GM19043 (cell line): ENCODE measurements around the gene CAMKMT.

ENCODE experiments used
- ATAC-seq: cut with Tn5 transposase; IDR thresholded peaks from one replicate; pipeline ENCODE4 v1.9.1; 2021; ENCODE audit warnings: low read depth; ENCODE audit not compliant: unreplicated experiment

CAMKMT gene

DNA sequence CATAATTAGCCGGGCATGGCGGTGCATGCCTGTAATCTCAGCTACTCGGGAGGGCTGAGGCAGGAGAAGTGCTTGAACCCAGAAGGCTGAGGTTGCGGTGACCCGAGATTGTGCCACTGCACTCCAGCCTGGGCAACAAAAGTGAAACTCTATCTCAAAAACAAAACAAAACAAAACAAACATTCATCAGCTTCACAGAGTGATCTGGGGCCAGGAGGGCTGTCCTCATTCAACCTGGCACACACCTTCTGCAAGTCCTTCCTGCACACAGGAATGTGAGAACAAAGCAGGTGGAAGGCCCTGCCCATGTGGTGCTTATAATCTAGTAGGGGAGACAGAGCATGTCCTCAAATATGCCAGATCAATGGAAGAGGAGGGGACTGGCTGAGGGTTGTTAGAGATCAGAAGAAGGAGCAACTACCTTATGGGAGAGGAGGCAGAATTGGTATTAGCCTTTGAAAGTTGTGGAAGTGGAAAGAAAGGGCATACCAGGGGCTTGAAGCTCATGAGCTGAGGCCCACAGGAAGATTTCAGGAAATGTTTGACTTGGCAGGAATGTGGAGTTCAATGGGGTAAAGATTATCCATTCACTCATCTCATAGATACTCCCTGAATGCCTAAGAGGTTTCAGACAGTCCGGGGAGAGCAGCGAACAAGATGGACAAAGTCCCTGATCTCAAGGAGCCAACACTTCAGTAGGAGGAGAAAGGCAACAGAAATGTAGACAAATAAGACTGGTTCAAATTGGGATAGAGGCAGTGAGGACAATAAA is 424.5 kb downstream of the CAMKMT start:
- ATAC-seq: no peak

DNA sequence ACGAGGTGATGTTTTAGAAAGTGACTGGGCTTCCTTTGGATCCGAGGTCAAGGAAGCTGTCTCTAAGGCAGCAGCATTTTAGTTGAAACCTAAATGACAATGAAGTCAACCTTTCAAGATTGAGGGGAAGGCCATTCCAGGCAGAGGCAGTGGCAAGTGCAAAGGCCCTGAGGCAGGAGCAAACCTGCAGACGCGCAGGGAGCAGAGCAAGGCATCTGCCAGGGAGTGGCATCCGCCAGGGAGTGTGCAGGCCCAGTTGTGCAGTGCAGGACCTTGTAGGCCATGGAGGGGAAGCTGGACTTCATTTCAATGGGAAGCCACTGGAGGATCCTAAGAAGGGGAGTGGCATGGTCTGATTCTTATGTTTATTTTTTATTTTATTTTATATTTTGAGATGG is 425.1 kb downstream of the CAMKMT start:
- ATAC-seq: no peak

DNA sequence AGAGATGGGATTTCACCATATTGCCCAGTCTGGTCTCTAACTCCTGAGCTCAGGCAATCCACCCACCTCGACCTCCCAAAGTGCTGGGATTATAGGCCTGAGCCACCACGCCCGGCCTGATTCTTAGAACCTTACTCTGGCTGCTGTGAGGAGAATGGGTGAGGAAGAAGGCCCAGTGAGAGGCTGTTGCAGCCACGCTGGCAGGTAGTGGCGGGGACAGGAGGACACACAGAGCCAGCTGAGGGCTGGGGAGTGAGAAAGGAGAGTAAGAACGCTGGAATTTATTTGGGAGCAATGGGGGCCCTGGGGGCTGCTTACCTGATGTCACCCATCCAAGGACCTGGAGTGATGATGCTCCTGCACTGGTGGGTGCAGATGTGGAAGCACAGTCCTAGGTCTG is 425.9 kb downstream of the CAMKMT start:
- ATAC-seq: no peak

DNA sequence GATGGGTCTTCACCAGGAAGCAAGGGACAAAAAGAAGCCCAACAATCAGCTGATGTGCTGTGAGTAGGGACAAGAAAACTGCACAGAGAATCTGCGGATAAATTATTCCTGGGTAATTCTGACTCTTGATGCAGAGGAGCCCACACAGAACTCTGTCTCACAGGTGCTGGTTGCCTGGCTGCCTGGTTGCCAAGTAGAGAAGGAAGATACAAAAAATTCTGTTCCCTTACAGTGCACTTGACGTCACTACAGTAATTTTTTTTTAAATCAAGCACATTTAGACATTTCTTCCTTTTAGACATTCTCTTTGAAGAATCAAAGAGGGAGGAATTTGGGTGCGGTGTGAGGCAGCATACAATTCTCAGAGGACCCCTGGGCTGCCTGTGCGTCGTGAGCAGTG is 427.7 kb downstream of the CAMKMT start:
- no peak for ATAC-seq

DNA sequence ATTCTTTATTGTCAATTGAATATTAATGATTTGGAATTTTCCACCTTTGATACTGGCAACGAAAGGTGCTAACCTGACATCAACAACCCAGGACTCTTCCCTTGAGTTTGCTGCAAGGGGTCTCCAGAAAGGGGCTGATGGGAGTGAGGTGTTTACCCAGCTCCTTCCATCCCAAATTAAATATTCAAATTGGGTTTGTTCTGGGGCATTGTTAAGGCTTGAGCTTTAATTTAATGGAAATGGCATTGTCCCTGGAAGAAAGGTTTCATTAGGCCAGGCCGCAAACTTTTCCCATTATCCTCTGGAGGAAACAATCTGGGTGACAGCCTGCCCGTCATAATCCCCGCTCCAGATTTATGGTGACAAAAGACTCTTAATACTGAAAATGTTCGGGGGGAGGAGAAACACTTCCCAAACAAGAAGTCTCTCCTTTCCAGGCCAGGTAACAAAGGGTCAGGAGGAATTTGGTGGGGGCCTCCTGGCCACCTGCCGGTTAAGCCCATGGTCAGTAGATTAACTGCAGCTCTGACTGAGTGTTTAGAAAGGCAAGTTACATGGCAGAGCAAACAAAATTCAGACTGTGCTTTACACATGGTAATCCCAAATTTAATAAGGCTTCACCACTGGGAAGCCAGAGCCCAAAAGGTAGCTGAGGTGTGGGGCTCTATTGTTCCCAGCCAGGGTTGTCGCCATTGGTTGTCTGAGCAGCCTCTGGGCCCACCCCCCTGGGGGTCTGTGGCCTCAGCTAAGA is 428.4 kb downstream of the CAMKMT start:
- ATAC-seq: no peak

DNA sequence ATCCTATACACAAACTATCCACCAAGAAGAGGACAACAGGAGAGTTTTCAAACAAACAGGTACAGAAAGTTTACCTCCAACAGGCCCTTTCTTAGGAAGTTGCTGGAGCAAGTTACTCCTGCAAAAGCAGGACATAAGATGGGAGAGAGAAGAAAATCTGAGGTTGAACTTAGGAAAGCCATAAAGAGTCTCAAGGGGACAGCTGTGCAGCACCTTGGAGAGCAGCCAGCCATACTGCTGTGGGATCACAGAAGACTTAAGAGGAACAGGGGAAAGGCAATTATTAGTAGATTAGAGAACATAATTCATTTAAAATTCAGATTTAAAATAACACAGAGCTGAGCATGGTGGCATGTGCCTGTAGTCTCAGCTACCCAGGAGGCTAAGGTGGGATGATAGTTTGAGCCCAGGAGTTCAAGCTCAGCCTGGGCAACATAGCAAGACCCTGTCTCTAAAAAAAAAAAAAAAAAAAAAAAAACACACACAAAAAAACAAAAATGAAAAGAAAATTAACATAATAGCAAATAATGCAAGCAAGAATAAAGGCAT is 431.6 kb downstream of the CAMKMT start:
- no peak for ATAC-seq

DNA sequence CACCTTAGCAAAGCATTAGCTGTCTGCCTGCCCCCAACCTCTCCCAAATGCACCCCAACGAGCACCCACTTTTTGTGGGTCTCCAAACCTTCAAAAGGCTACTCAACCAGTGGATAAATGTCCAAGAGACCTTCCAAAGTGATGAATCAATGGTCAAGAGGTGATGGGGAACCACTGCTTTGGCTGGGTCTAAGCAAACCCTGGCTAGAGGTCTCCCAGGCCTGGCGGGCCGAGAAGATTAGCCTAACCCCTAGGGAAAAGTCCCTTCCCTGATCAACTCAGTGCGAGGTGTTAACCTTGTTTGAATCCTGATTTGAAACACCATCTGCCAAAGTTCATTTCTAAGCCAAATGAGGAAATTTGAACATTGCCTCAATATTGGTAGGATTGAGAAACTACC is 435.0 kb downstream of the CAMKMT start:
- ATAC-seq: no peak

DNA sequence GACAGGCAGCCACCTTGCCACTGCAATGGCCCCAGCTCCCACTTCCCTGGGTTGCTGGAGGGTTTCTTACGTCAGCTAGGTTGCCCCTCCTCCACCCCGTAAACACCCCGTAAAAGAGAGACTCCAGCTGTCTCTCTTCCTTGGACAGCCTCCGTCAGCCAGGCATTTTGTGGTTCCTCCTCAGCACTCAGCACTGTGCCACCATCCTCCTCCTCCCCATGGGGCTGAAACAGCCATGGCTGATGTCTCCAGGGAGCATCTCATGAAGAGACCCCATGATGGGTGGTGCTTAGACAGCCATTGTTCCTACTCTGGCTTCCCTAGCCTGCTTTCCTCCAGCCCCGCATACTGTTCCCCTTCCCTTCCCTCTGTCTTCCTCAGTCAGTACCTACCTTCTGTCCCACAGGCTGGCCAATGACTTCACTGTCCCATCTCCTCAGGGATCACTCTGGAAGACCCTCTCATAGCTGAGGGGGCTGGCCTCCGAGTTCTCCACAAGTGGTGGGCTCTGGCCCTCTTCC is 436.5 kb downstream of the CAMKMT start:
- ATAC-seq: no peak

DNA sequence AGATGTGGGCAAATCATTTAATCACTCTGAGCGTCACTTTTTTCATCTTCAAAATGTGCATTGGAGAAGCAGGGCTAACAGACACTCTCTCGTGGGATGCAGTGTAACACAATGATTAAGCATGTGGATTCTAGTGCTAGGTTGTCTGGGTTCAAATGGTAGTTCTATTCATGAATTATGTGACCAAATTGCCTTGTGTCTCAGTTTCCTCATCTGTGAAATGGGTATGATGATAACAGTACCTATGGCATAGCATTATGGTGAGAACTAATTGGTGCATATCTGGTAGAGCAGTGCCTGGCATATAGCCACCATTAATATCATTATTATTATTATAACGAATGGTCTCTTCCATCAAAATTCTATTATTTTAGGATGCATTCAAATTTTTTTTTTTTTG is 437.4 kb downstream of the CAMKMT start:
- no peak for ATAC-seq

DNA sequence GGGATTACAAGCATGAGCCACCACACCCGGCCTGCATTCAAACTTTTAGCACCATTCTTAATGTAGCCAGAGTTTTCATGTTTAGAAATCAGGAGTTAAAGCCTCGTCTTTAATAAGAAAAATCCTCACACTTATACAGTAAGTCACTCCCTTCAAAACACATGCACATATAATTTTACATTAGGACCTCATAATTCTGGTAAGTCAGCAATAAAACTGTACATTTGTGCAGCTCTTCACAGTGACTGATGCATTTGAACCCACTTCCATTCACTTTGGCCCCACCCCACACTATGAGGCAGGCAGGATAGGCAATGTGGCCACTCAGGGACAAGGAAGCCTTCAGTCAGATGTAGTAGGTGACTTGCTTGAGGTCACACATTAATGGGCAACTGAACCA is 438.0 kb downstream of the CAMKMT start:
- ATAC-seq: no peak

DNA sequence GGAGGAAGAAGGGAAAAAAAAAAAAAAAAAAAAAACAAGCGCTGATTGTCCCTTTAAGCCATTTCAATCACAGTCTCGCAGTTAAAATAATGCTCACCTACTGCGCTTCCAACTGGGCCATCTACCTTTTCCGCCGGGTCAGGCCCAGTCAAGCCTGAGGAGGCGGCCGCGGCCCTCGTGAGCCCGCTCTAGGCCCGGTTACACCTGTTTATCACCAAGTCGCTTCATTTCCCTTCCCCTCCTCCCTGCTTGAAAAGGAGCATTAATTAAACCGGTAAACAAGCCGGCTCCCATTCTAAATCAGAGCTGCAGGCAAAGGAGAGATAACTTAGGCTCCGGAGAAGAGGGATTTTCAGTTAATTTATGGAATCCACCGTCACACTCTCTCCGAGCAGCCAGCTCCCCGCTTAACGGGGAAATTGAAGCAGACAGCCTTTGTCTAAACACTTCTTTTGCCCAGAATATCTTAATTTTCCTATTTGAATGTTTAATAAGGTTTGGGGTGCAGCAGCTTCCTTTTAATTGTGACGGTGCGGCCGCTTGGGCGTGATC is 439.6 kb downstream of the CAMKMT start:
- ATAC-seq: no peak

DNA sequence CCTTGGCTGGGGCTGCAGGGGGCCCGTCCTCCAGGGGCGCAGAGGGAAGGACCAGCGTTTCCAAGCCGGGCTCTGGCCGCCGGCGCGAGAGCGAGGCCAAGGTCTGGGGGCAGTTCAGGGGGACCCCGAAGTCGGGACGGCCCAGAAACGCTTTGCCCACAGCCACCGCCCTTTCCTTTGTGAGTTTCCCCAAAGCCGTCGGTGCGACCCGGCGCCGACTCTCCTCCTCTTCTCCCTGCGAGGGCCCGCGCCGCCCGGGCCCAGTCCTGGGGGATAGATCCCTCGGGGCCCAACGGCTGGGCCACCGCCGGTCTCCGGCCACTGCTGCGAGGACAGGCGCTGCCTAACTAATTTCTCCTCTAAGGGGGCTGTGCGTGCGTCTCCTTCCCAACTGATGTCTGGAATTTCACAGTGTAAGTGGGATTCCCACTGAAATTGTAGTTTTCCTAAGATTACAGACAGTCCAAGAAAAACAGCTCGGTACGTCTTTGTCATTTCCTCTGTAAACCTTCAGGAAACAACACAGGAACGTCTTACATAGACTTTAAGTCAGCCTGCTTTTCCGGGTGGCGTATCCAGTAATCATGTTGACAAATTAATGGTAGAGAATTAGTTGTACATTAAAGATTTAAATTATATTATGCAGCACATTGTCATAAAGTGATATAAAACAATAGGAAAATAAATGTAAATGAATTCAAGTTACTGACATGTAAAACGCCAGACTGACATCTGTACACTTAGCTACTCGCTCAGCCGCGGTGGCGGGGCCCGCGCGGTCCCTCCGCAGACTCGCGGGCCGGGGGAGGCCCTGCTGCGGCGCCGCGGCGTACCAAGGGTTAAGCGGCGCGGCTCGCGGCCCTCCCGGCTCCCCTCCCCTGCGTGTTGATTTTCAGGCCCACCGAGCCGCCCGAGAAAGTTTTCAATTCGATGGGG is 440.4 kb downstream of the CAMKMT start:
- no peak for ATAC-seq

DNA sequence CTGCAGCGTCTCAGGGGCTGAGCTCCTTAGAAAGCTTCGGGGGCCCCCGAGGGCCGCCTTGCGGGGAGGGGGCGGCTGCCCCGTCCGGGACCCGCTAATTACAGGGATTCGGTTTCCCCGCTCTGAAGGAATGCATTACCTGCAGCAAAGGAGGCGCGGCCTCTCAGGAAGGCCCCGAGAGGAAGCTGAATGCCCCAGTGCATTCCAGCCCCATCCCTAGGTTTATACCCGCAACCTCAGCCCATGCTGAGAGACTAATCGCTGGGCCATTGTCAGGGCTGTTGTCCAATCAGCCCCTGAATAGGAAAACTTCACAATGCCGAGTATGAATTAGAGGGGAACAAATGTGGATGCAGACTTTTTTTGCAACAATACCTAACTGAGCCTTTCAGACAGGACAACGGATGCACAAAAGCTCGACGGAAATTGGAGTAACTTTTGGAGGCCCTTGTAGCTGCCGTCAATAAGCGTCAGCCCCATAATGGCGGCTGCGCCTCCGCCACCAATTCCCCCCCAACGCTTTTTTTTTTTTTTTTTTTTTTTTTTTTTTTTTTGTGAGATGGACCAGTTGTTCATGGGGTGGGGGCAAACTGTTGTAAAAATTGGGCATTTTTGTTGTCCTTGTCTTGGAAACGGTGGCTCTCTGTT is 441.2 kb downstream of the CAMKMT start:
- no peak for ATAC-seq

DNA sequence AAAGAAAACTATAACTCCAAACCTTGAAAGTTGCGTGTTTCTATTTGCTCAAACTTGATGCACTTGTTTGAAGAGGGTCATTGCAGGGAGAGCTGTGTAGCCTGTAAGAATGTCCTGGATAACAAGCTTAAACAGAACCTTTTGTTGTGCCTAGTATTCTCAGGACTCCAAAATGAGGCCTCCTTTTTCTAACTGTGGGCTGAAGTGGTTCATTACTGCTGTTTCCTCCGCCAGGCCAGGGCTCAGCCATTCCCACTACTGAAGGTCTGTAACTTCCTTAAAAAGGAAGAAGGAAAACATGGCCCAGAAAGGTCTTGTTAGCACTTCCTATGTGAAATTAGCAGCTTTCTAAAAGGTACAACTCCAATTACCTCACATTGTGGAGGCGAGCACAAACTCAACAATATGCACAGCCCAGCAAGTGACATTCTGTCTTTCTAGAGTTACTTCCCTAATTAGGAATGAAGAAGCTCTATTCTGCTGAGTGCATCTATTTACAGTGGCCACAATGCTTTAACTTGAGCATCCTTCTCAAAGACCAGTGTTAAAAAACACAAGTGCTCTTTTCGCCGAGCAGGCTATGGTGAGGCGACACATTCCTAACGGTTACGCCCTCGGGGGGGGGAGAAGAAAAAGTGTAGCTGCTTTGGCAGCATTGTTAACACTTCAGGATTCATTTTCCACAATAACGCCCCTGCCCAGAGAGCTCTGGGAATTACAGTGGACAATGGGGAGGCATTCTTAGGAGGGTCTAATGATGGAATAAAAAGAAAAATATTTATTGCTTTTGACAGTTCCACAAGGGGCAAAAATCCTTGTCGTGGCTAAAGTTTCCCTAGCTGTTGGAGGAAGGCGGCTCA is 442.9 kb downstream of the CAMKMT start:
- no peak for ATAC-seq

DNA sequence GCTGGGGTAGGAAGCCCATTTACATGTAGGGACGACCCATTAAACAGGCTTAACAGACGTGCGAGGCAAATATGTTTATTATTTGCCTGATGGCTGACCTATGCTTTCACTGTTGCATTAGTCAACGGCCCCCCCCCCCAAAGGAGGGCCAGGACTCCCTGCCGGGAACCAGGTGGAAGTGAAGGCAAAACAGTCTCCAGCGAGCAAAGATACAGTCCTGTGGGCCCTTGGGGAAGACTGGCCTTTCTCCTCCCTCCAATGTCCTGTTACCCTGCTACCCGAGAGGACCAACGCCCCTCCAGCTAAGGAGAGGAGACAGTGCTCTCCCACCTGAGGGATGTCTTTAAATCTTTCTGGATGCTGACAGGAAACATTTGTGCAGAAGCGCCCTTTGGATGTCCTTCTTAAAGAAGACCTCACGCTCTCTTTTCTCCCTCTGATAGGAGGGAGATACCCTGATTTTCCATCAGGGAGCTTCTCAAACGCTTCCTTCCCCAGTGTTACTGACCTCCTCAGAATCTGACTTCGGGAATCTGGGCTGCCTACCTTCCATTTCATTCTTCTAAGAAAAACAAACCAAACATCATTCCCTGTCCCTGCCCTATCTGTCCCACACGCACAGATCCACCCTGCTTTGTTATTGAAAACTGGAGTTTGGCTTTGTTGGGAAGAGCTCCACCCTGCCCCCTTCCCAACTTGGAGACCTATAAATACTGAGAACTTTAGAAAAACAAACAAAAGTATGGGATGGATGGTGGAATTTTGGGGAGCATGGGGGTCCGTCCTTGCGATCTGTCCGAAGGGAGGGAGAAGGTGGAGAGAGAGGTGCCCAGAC is 443.9 kb downstream of the CAMKMT start:
- ATAC-seq: no peak

DNA sequence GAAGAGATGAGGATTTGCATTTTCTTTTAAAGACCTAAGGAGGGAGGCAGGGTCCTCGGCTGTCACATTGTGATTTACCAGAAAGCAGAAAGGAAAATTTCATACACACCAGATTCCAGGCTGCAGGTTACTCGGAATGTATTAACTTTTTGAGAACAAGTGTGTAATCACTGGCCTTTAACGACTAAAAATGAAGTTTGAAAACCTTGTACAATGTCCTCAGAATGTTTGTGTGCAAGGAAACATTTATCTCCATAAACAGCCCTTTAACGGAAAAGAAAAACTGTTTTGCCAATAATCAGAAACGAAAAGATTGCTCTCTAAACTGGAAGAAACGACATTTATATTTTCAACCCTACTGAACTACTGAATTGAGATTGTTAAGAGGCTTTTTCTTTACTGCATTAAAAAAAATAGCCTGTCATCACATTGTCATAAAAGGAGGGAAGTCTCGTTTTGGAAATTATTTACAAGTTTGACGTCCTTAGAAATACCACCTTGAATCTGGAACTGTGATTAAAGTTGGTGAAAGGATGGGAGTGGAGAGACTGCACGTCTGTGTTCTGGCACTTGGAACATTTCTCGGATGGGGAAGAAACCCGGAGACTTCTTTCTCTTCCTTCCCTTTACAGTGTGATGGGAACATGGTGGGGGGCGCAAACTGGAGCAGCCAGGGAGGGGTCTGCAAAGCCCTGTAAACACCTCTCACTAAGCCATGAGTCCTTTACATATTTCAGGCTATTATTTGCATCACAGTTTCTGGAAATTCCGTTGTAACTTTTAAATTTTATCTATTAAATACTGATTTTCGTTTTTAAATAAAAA is 445.7 kb downstream of the CAMKMT start:
- ATAC-seq: no peak

DNA sequence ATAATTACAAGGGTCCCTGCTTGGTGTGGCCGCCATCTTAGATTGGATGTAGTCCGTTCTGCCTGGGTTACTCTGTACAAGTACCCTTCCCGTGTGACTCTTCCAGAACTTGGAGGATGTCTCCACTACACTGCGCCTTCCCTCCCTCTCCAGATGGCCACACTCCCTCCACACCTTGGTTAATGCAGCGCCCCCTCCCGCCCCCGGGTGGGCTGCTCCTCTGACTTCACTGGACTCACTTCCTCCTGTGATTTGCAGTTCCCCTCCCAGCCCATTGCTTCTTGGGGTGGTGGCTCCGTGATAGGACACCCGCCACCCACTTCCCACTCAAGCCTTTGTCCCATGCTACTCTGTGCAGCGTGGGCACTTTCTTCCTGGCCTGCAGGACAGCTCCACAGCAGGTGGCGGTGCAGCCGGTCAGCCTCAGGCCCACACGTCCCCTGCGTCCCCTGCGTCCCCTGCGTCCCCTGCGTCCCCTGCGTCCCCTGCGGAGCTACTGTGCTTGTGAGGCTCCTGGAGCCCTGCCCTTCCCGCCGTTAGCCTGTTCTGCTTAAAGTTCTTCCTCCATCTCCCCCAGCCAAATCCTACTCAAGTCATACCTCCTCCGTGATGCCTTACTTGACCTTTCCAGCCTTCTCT is 449.3 kb downstream of the CAMKMT start:
- no peak for ATAC-seq
